K562 (cell line): ENCODE measurements around the gene AMPD3. TPM values are rescaled to one million over a fixed set of nuclear protein-coding genes. Genes with fewer than 3 reads are reported as not detected.

Source experiments
- ATAC-seq: fragments of 200-7000 bp; cut with Tn5 transposase; 3 replicates; pipeline ENCODE4 v1.9.1; 2020; ENCODE audit warnings: moderate library complexity
- BruUV-seq: library from RNA; stranded (reverse); fragments of 400-500 nt; replicated peaks from 2 replicates; lab custom pipeline; 2021; lab: Mats Ljungman, UMichigan
- CTCF ChIA-PET: fragments of 300-600 bp; formaldehyde crosslinking; extraction: SDS; loops from one replicate; lab custom pipeline; 2021; ENCODE audit warnings: low intra/inter-chr PET ratio; lab: Yijun Ruan, JAX
- POLR2A ChIA-PET: fragments of 300-600, 350-650 bp; sonication (Branson Sonifier 250); formaldehyde crosslinking; extraction: SDS; loops from one replicate; lab custom pipeline; 2021; ENCODE audit warnings: antibody characterized with exemption, inconsistent platforms; lab: Yijun Ruan, JAX
- DNase-seq, 4 experiments: peaks; one replicate each; pipeline versions ENCODE4 v3.0.0 to v3.0.0-alpha.2; 2011 to 2018; ENCODE audit warnings: low spot score in 3 of 4, mixed read lengths in 3 of 4; ENCODE audit errors: extremely low read depth in 1 of 4
- FAIRE-seq: peaks from 2 replicates; lab custom pipeline; 2011; peaks lifted over from hg19 to GRCh38; lab: Jason Lieb, UNC
- H2AFZ ChIP-seq: 2 replicates; pipeline ENCODE4 v1.6.0; 2011; ENCODE audit warnings: low read depth, low read length, control low read depth, inconsistent platforms
- H3K27ac ChIP-seq: fragments of 200-600 bp; 3 replicates; pipeline ENCODE4 v1.8.0; 2011; ENCODE audit warnings: low read depth, mild to moderate bottlenecking, control low read depth, inconsistent platforms, low read length, moderate library complexity, mixed read lengths; ENCODE audit errors: extremely low read depth
- H3K27me3 ChIP-seq, 2 experiments: fragments of 300-600 bp in 1 of 2; 2 replicates in 1 of 2; 3 replicates in 1 of 2; pipeline versions ENCODE4 v1.6.0 to v1.8.0; 2011; ENCODE audit warnings: inconsistent platforms in 2 of 2, low read length in 2 of 2, mild to moderate bottlenecking in 1 of 2, mixed read lengths in 1 of 2, moderate library complexity in 1 of 2; ENCODE audit not compliant: control insufficient read depth in 2 of 2, insufficient read depth in 2 of 2
- H3K36me3 ChIP-seq: fragments of 300-600 bp; 3 replicates; pipeline ENCODE4 v1.8.0; 2011; ENCODE audit warnings: mild to moderate bottlenecking, low read length, inconsistent platforms; ENCODE audit not compliant: control insufficient read depth, insufficient read depth
- H3K4me1 ChIP-seq, 2 experiments: fragments of 200-600 bp in 1 of 2; replicated peaks in 1 of 2; 2 replicates in 1 of 2; 3 replicates in 1 of 2; pipeline versions ENCODE4 v1.5.1 to v1.8.0; 2011; ENCODE audit warnings: inconsistent platforms in 2 of 2, low read length in 2 of 2, mild to moderate bottlenecking in 1 of 2, mixed read lengths in 1 of 2, moderate library complexity in 1 of 2; ENCODE audit not compliant: control insufficient read depth in 2 of 2, insufficient read depth in 2 of 2
- H3K4me2 ChIP-seq: 2 replicates; pipeline ENCODE4 v1.6.1; 2011; ENCODE audit warnings: low read length, control low read depth, inconsistent platforms, mixed read lengths; ENCODE audit not compliant: insufficient read depth
- H3K4me3 ChIP-seq: fragments of 200-600 bp; sonication (generic), shearing (Covaris generic); 2 replicates; pipeline ENCODE4 v1.5.1; 2016; ENCODE audit warnings: control low read depth, inconsistent platforms
- H3K79me2 ChIP-seq: fragments of 200-600 bp; 3 replicates; pipeline ENCODE4 v1.8.0; 2011; ENCODE audit warnings: low read length, inconsistent platforms; ENCODE audit not compliant: control insufficient read depth, insufficient read depth
- H3K9ac ChIP-seq, 2 experiments: 2 replicates each; pipeline versions ENCODE4 v1.6.0 to v1.6.1; 2011; ENCODE audit warnings: low read depth in 2 of 2, low read length in 2 of 2, control low read depth in 1 of 2, inconsistent platforms in 1 of 2, mild to moderate bottlenecking in 1 of 2, mixed read lengths in 1 of 2; ENCODE audit not compliant: insufficient read depth in 1 of 2
- H3K9me1 ChIP-seq: one replicate; pipeline ENCODE4 v1.6.0; 2011; ENCODE audit warnings: inconsistent platforms, mild to moderate bottlenecking, low read length, moderate library complexity; ENCODE audit not compliant: control insufficient read depth, insufficient read depth
- H3K9me3 ChIP-seq: replicated peaks from 2 replicates; pipeline ENCODE4 v1.5.1; 2011; ENCODE audit warnings: low read depth, low read length, inconsistent platforms; ENCODE audit not compliant: control insufficient read depth, insufficient read depth
- H4K20me1 ChIP-seq: replicated peaks from 2 replicates; pipeline ENCODE4 v1.6.1; 2011; ENCODE audit warnings: low read length, inconsistent platforms, mixed read lengths; ENCODE audit not compliant: control insufficient read depth, insufficient read depth
- C11orf30 ChIP-seq: fragments of 450-650 bp; IDR thresholded peaks from 2 replicates; pipeline ENCODE4 v1.6.1; 2016; ENCODE audit warnings: low read depth, mild to moderate bottlenecking
- DIDO1 ChIP-seq: fragments of 450-650 bp; IDR thresholded peaks from 2 replicates; pipeline ENCODE4 v1.6.1; 2016; ENCODE audit warnings: low read depth, missing biosample characterization, missing genetic modification characterization
- DMBX1 ChIP-seq: fragments of 250-450 bp; sonication (Bioruptor Pico); IDR thresholded peaks from 2 replicates; pipeline ENCODE4 v1.8.0; 2022; ENCODE audit warnings: inconsistent platforms, mild to moderate bottlenecking, moderate library complexity, borderline replicate concordance
- IFI16 ChIP-seq: fragments of 250-450 bp; sonication (Bioruptor Pico); IDR thresholded peaks from 2 replicates; pipeline ENCODE4 v2.1.2; 2022; ENCODE audit warnings: mild to moderate bottlenecking, inconsistent platforms
- MLX ChIP-seq, 2 experiments: fragments of 450-650 bp in 1 of 2; sonication (generic) in 1 of 2; formaldehyde crosslinking; conservative IDR thresholded peaks; 2 replicates each; pipeline versions ENCODE4 v1.4.0 to v1.8.1; 2020 to 2022; ENCODE audit warnings: mild to moderate bottlenecking in 1 of 2, missing genetic modification reagents in 1 of 2
- MTA3 ChIP-seq: fragments of 450-650 bp; formaldehyde crosslinking; IDR thresholded peaks from 2 replicates; pipeline ENCODE4 v1.6.1; 2017; ENCODE audit warnings: mild to moderate bottlenecking, borderline replicate concordance
- NCOA1 ChIP-seq: fragments of 450-650 bp; IDR thresholded peaks from 2 replicates; pipeline ENCODE4 v1.6.1; 2016; ENCODE audit warnings: low read depth
- SP1 ChIP-seq: sonication (generic); formaldehyde crosslinking; IDR thresholded peaks from 2 replicates; pipeline ENCODE4 v1.8.1; 2022; ENCODE audit warnings: mild to moderate bottlenecking, missing genetic modification reagents
- TFE3 ChIP-seq: fragments of 450-650 bp; formaldehyde crosslinking; IDR thresholded peaks from 2 replicates; pipeline ENCODE4 v1.4.0; 2020; ENCODE audit warnings: mild to moderate bottlenecking, mixed read lengths
- ZNF740 ChIP-seq, 3 experiments: fragments of 200-800 bp in 1 of 3; sonication (Bioruptor generic) in 1 of 3; sonication (generic) in 1 of 3; formaldehyde crosslinking in 1 of 3; IDR thresholded peaks; 2 replicates each; pipeline versions ENCODE4 v1.6.1 to v1.8.0; 2016 to 2022; ENCODE audit warnings: mild to moderate bottlenecking in 2 of 3, missing compliant biosample characterization in 2 of 3, missing genetic modification characterization in 2 of 3, missing genetic modification reagents in 1 of 3
- ZNF766 ChIP-seq: fragments of 200-800 bp; sonication (Bioruptor generic); conservative IDR thresholded peaks from 2 replicates; pipeline ENCODE4 v1.6.1; 2016; ENCODE audit warnings: missing genetic modification characterization, missing compliant biosample characterization
- WGBS: fragments of 100-300 bp; shearing (Covaris generic); methylation state at CpG from one replicate; pipeline ENCODE4 v1.1.6; 2016; ENCODE audit warnings: low coverage, mixed read lengths; ENCODE audit not compliant: insufficient coverage; ENCODE audit errors: missing lambda C conversion rate; 5-methylcytosine and 5-hydroxymethylcytosine counted together
- in situ Hi-C: fragments of 300-500 bp; cut with MboI; formaldehyde crosslinking; loops from 4 replicates; pipeline ENCODE4 v1.15.0; 2018; ENCODE audit warnings: inconsistent platforms, mixed read lengths
- intact Hi-C: fragments of 100-400 bp; cut with micrococcal nuclease; formaldehyde crosslinking; loops from 2 replicates; pipeline ENCODE4 v1.14.2; 2022
- polyA plus RNA-seq, 8 experiments: library from polyadenylated mRNA; depleted of rRNA in 4 of 8; stranded (reverse) in 5 of 8; unstranded in 3 of 8; fragments of >200 nt; fragmentation: Nextera tagmentation in 2 of 8; fragmentation: Illumina TruSeq in 1 of 8; extraction: Ambion mirVana in 2 of 8; extraction: Trizol in 1 of 8; gene quantifications; 2 replicates each; pipeline versions ENCODE4 v1.2.1 to v1.2.3, GENCODE V29; 2011 to 2014; ENCODE audit warnings: inconsistent platforms in 1 of 8, missing spikeins in 1 of 8
- total RNA-seq, 7 experiments: library from RNA; depleted of rRNA in 6 of 7; stranded (reverse); fragments of >200 nt in 6 of 7; fragmentation: Illumina TruSeq in 2 of 7; extraction: Trizol in 2 of 7; gene quantifications; 2 replicates each; pipeline versions ENCODE4 v1.2.1 to v1.2.3, GENCODE V29; 2011 to 2021; ENCODE audit warnings: low replicate concordance in 1 of 7

Gene AMPD3
- total and polyA plus RNA-seq, 9 of the 15 experiments (the other 6 are each of a cell fraction or from before 2014, with no cell fraction given) = 4.4 to 23.6 (median 11.2) TPM

GRCh38 chr11:10485646-10486045, 30.6 kb downstream of the AMPD3 start:
- no peak for FAIRE-seq
- in situ Hi-C loops (no loop called here), intact Hi-C loops (no loop called here)
- H3K36me3 ChIP-seq = peaks cover 77% of the 10 kb centered on the region
- BruUV-seq = no TSS peak
- no peaks in the 10 kb centered on the region for H3K79me2 ChIP-seq
- no peak for ATAC-seq
- no peaks in the 10 kb centered on the region for H3K27me3 ChIP-seq
- no peaks in the 10 kb centered on the region for H3K9me1 ChIP-seq
- H4K20me1 ChIP-seq = no peaks in the 10 kb centered on the region
- CTCF ChIA-PET = no interaction called here
- DNase-seq = no peak
- H3K4me1 ChIP-seq = peaks cover 2 to 9% of the 10 kb centered on the region in 2 experiments; a peak in 4 of 5 replicates
- 82% methylated on average over 1 of the region's 2 CpGs for WGBS
- H3K9ac ChIP-seq = no peak overlapping the region
- no peak overlapping the region for H3K27ac ChIP-seq
- no peak overlapping the region for H3K4me3 ChIP-seq
- H3K9me3 ChIP-seq = no peaks in the 10 kb centered on the region
- no peak for TF ChIP-seq DMBX1 (CRISPR knock-in tag)
- TF ChIP-seq IFI16 (CRISPR knock-in tag) = no peak
- no peak for TF ChIP-seq C11orf30
- TF ChIP-seq ZNF766 (CRISPR knock-in tag) = no peak
- no peak for TF ChIP-seq DIDO1 (tag)
- H2AFZ ChIP-seq = no peak overlapping the region
- POLR2A ChIA-PET = no interaction called here
- no peak overlapping the region for H3K4me2 ChIP-seq

GRCh38 chr11:10486161-10486840, 31.2 kb downstream of the AMPD3 start:
- Histone ChIP-seq H3K4me3 (no peak overlapping the region), H3K9ac (no peak overlapping the region), H3K9me3 (no peaks in the 10 kb centered on the region), H4K20me1 (no peaks in the 10 kb centered on the region), H3K79me2 (no peaks in the 10 kb centered on the region), H3K4me2 (no peak overlapping the region), H3K27me3 (no peaks in the 10 kb centered on the region), H3K36me3 (peaks cover 77% of the 10 kb centered on the region), H3K4me1 (peaks cover 7 to 15% of the 10 kb centered on the region in 2 experiments; a peak in 4 of 5 replicates), H3K9me1 (no peaks in the 10 kb centered on the region), H2AFZ (no peak overlapping the region), H3K27ac (no peak overlapping the region)
- CTCF ChIA-PET = no interaction called here
- DNase-seq (no peak), ATAC-seq (no peak), FAIRE-seq (no peak)
- intact Hi-C loops = no loop called here
- no TSS peak for BruUV-seq
- in situ Hi-C loops = no loop called here
- TF ChIP-seq MTA3 (no peak), SP1 (CRISPR knock-in tag) (no peak), TFE3 (CRISPR knock-in tag) (no peak), NCOA1 (no peak), MLX (CRISPR knock-in tag; conservative IDR thresholded peaks at IDR 0.05) (no peak), ZNF740 (CRISPR knock-in tag; IDR thresholded peaks at IDR 0.05) (no peak), ZNF740 (tag; IDR thresholded peaks at IDR 0.05) (no peak)
- 93% methylated on average over 8 of the region's 10 CpGs for WGBS
- POLR2A ChIA-PET = no interaction called here
